ENCODE data around the gene ATP13A2. TPM values are rescaled to one million over a fixed set of nuclear protein-coding genes. Genes with fewer than 3 reads are reported as not detected.

The ATP13A2 gene
- total RNA-seq, 1 donor = 40.2 TPM

DNA sequence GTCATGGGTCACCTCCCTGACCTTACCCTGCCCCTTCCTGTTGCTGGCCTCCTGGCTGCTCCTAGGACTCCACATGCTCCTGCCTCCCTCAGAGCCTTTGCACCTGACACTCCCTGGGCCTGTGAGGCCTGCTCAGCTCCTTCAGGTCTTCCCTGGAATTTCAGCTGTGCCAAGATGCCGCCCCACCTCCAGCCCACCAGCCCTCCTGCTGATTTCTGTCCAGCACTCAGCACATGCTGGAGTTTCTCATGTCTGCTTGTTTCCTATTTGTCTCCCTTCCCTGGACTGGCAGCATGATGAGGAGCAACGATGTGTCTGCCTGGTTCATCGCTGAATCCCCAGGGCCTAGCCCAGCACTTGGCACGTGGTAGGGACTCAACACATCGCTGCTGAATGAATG lies 34.4 kb downstream of the ATP13A2 start:
- no peak for DNase-seq (ENCODE audit: low read depth)
- H3K4me3 ChIP-seq (ENCODE audit: low read depth, low read length) = no peak overlapping the region
- TF ChIP-seq, protein P1, sequence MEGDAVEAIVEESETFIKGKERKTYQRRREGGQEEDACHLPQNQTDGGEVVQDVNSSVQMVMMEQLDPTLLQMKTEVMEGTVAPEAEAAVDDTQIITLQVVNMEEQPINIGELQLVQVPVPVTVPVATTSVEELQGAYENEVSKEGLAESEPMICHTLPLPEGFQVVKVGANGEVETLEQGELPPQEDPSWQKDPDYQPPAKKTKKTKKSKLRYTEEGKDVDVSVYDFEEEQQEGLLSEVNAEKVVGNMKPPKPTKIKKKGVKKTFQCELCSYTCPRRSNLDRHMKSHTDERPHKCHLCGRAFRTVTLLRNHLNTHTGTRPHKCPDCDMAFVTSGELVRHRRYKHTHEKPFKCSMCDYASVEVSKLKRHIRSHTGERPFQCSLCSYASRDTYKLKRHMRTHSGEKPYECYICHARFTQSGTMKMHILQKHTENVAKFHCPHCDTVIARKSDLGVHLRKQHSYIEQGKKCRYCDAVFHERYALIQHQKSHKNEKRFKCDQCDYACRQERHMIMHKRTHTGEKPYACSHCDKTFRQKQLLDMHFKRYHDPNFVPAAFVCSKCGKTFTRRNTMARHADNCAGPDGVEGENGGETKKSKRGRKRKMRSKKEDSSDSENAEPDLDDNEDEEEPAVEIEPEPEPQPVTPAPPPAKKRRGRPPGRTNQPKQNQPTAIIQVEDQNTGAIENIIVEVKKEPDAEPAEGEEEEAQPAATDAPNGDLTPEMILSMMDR (IDR thresholded peaks at IDR 0.05; ENCODE audit: insufficient read depth, low read depth, low read length) = no peak

DNA sequence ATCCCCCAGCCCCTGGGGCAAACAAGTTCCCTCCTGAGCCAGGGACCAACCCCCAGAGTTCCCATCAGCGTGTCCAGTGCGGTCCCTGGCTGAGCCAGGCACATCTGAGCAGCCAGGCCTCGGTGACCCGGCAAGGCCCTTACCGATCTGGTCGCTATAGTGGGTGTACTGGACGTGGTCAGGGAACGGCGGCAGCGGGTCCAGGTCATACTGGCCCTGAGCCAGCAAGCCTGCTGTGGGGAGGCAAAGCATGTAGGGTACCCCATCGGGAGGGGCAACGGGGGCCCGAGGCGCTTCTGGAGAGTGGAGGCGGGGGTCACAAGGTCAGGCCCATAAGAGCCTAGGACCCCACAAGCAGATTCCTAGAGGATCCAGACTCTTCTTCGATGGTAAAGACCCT lies 34.8 kb downstream of the ATP13A2 start:
- TF ChIP-seq, protein P1 (IDR thresholded peaks at IDR 0.05; ENCODE audit: insufficient read depth, low read depth, low read length) = no peak
- DNase-seq (ENCODE audit: low read depth) = no peak
- H3K4me3 ChIP-seq (ENCODE audit: low read depth, low read length) = no peak overlapping the region

DNA sequence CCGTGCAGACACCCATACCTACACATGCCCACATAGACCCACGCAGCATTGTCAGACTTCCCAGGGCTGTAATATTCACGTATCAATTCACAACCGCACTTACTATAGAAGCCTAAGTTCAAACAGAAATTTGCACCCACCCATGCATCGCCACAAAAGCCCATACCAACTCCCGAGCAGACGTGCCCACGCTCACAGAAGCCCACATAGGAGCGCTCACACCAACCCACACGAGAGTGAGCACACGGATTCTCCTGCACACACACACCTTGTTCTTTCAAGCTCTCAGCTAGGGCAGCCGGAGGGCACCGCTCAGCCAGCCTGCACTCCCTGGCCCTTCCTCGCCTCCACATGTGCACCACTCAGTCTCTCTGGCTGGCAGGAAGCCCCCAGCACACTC lies 35.9 kb downstream of the ATP13A2 start:
- TF ChIP-seq, protein P1 (IDR thresholded peaks at IDR 0.05; ENCODE audit: insufficient read depth, low read depth, low read length) = no peak

DNA sequence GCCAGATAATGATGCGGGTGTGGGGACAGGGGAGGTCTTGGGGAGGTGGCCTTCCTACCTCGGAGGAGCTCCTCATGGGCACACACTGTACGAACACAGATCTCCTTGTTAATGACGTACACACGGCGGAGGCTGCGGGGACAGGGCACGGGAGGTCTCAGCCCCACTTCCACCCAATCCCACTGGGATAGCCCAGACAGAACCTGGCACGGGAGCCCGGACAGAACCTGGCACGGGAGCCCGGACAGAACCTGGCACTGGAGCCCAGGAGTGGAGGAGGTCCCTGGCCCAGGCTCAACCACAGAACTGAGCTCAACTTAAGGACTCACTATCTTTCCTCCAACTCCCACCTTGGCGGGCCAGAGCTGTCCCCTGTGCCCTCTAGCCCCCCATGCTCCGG lies 36.5 kb downstream of the ATP13A2 start:
- DNase-seq (ENCODE audit: low read depth) = no peak
- H3K4me3 ChIP-seq (ENCODE audit: low read depth, low read length) = no peak overlapping the region
- TF ChIP-seq, protein P1 (IDR thresholded peaks at IDR 0.05; ENCODE audit: insufficient read depth, low read depth, low read length) = no peak

More for the DNA sequence above, 35.9 kb downstream of the ATP13A2 start:
- H3K4me3 ChIP-seq (ENCODE audit: low read depth, low read length) = no peak overlapping the region
- no peak for DNase-seq (ENCODE audit: low read depth)

DNA sequence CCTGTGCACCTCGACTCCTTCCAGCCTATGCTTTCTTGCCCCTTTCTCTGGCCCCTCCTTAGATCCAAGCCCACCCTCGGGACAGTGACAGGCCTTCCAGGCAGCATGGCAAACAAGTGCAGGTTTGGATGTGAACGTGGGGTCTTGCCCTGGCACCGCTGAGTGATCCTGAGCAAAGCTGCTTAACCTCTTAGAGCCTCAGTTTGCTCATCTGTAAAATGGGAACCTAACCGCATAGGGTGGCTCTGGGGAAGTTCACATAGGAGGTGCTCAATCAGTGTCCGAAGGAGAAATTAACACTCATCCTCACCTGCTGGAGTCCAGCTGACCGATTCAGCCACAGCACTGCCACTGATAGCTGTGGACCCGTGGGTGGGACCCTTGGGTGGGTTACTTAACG lies 38.5 kb downstream of the ATP13A2 start:
- no peak for DNase-seq (ENCODE audit: low read depth)

DNA sequence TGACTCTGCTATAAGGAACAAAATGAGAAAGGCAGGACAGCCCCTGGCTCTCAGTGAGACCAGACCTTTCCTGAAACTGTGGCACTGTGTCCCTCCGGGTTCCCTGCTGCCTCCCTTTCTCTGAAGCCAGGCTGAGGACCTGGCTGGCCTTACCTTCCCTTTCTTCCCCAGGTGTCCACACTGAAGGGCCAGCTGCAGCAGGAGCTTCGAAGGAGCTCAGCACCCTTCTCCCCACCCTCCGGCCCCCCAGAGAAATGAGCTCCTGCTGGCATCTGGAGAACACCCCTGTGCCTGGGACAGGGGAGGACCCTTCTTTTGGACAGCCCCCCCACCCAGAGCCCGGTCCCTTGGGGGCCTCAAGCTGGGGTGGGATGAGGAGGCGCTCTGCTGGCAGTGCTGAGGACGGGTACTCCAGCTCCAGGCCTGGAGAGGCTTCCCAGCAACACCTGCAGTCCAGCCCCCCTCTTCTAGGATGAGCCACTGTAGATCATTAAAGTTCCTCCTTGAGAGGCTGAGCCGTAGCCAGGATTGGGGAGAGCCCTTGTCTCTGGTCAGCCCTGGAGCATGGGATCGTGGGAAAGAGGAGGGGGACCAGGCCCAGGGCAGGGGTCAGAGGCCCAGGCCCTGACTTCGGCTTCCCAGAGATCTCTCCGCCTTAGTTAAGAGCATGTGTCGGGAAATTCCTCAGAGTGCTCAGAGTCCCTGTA lies 39.4 kb downstream of the ATP13A2 start:
- TF ChIP-seq, protein P1 (IDR thresholded peaks at IDR 0.05; ENCODE audit: insufficient read depth, low read depth, low read length) = no peak
- no peak for DNase-seq (ENCODE audit: low read depth)
- H3K4me3 ChIP-seq (ENCODE audit: low read depth, low read length) = no peak overlapping the region

More for the DNA sequence above, 38.5 kb downstream of the ATP13A2 start:
- no peak overlapping the region for H3K4me3 ChIP-seq (ENCODE audit: low read depth, low read length)
- TF ChIP-seq, protein P1 (IDR thresholded peaks at IDR 0.05; ENCODE audit: insufficient read depth, low read depth, low read length) = no peak
